Measurements from ENCODE around the gene VMO1. TPM values are rescaled to one million over a fixed set of nuclear protein-coding genes. Genes with fewer than 3 reads are reported as not detected.

The VMO1 gene
- total RNA-seq, 2 experiments from 2014 or later = 0.29 to 0.32 TPM

GRCh38 chr17:4771519-4772234 lies 14.5 kb downstream of the VMO1 start, which contains the start of gene TM4SF5:
TSS of gene TM4SF5 (plus strand) at chr17:4771886. CDS start at chr17:4771923, 37 bp downstream.
- ChIA-PET POLR2A (no interaction called here), CTCF (interaction anchor here (2.1 kb wide), 1 partner anchor 19 kb away, joined by 5 read pairs; no protein-coding TSS in a partner anchor)

GRCh38 chr17:4769628-4770027 lies 16.5 kb downstream of the VMO1 start:
- POLR2A ChIA-PET = no interaction called here
- CTCF ChIA-PET = no interaction called here

- CTCF ChIA-PET = no interaction called here
- POLR2A ChIA-PET = interaction anchor here (0.6 kb wide), 1 partner anchor 506 kb away, joined by 6 read pairs; no protein-coding TSS in a partner anchor
Measured at GRCh38 chr17:4768298-4768697, 17.9 kb downstream of the VMO1 start.

- POLR2A ChIA-PET = no interaction called here
- CTCF ChIA-PET = interaction anchor here (0.6 kb wide), 1 partner anchor 119 kb away, joined by 4 read pairs; no protein-coding TSS in a partner anchor
Measured at GRCh38 chr17:4766723-4767122, 19.4 kb downstream of the VMO1 start.

GRCh38 chr17:4766201-4766600 lies 20.0 kb downstream of the VMO1 start:
- POLR2A ChIA-PET = no interaction called here
- CTCF ChIA-PET = interaction anchor here (0.6 kb wide), 1 partner anchor 119 kb away, joined by 4 read pairs; no protein-coding TSS in a partner anchor

- ChIA-PET POLR2A (no interaction called here), CTCF (no interaction called here)
Measured at GRCh38 chr17:4764595-4764994, 21.6 kb downstream of the VMO1 start.

- ChIA-PET POLR2A (no interaction called here), CTCF (no interaction called here)
Measured at GRCh38 chr17:4759776-4760236, 26.4 kb downstream of the VMO1 start.

GRCh38 chr17:4753392-4753791 lies 32.8 kb downstream of the VMO1 start:
- POLR2A ChIA-PET = no interaction called here
- CTCF ChIA-PET = no interaction called here

GRCh38 chr17:4751932-4752331 lies 34.2 kb downstream of the VMO1 start:
- CTCF ChIA-PET = no interaction called here
- POLR2A ChIA-PET = no interaction called here

GRCh38 chr17:4750606-4751005 lies 35.6 kb downstream of the VMO1 start:
- CTCF ChIA-PET = no interaction called here

GRCh38 chr17:4748686-4749085 lies 37.5 kb downstream of the VMO1 start:
- POLR2A ChIA-PET = no interaction called here

More at GRCh38 chr17:4750606-4751005, 35.6 kb downstream of the VMO1 start:
- POLR2A ChIA-PET = no interaction called here

GRCh38 chr17:4747847-4748246 lies 38.3 kb downstream of the VMO1 start:
- ChIA-PET POLR2A (no interaction called here), CTCF (interaction anchor here (0.7 kb wide), 1 partner anchor 23 kb away, joined by 3 read pairs; no protein-coding TSS in a partner anchor)

More at GRCh38 chr17:4748686-4749085, 37.5 kb downstream of the VMO1 start:
- CTCF ChIA-PET = interaction anchor here (0.9 kb wide), 1 partner anchor 41 kb away, joined by 4 read pairs; no protein-coding TSS in a partner anchor

- ChIA-PET CTCF (interaction anchor here (1.0 kb wide), 1 partner anchor 45 kb away, joined by 3 read pairs; no protein-coding TSS in a partner anchor), POLR2A (no interaction called here)
Measured at GRCh38 chr17:4744999-4745969, 40.9 kb downstream of the VMO1 start.

- POLR2A ChIA-PET = interaction anchor here (0.6 kb wide), 1 partner anchor 900 kb away, joined by 3 read pairs; no protein-coding TSS in a partner anchor
- CTCF ChIA-PET = no interaction called here
Measured at GRCh38 chr17:4743898-4744297, 42.3 kb downstream of the VMO1 start.

- POLR2A ChIA-PET = no interaction called here
- CTCF ChIA-PET = no interaction called here
Measured at GRCh38 chr17:4743216-4743615, 42.9 kb downstream of the VMO1 start.

GRCh38 chr17:4742629-4743028 lies 43.5 kb downstream of the VMO1 start:
- ChIA-PET CTCF (no interaction called here), POLR2A (interaction anchor here (0.6 kb wide), 1 partner anchor 615 kb away, joined by 3 read pairs; no protein-coding TSS in a partner anchor)

- CTCF ChIA-PET = no interaction called here
- POLR2A ChIA-PET = interaction anchor here (0.6 kb wide), 1 partner anchor 616 kb away, joined by 3 read pairs; no protein-coding TSS in a partner anchor
Measured at GRCh38 chr17:4742133-4742532, 44.0 kb downstream of the VMO1 start.

GRCh38 chr17:4741544-4741943 lies 44.6 kb downstream of the VMO1 start:
- POLR2A ChIA-PET = interaction anchor here (0.6 to 0.7 kb wide), 2 partner anchors 99 to 133 kb away, joined by 3 to 4 read pairs; no protein-coding TSS in a partner anchor
- CTCF ChIA-PET = interaction anchor here (0.6 kb wide), 1 partner anchor 312 kb away, joined by 4 read pairs; no protein-coding TSS in a partner anchor

- POLR2A ChIA-PET = no interaction called here
- CTCF ChIA-PET = no interaction called here
Measured at GRCh38 chr17:4740584-4740983, 45.6 kb downstream of the VMO1 start.

- CTCF ChIA-PET = interaction anchor here (0.8 kb wide), 1 partner anchor 37 kb away, joined by 3 read pairs; no protein-coding TSS in a partner anchor
- POLR2A ChIA-PET = no interaction called here
Measured at GRCh38 chr17:4740025-4740351, 46.2 kb downstream of the VMO1 start.
